T-cell (primary cell): Measurements from ENCODE around the gene TMTC1. TPM values are rescaled to one million over a fixed set of nuclear protein-coding genes. Genes with fewer than 3 reads are reported as not detected.

Experiments used
- ATAC-seq, 4 experiments: fragments of 200-7000 bp in 3 of 4; fragments of 150-1000 bp in 1 of 4; cut with Tn5 transposase; replicated peaks in 1 of 4; 1 replicate in 3 of 4; 2 replicates in 1 of 4; pipeline ENCODE4 v1.10.0; 2021; ENCODE audit warnings: moderate library complexity in 3 of 4, mild to moderate bottlenecking in 2 of 4, moderate number of reproducible peaks in 1 of 4
- CTCF ChIA-PET, 2 donors: fragments of 300-600 bp; sonication (Branson Sonifier 250); formaldehyde crosslinking; loops; one replicate each; lab custom pipeline; 2022; ENCODE audit warnings: antibody characterized with exemption in 2 of 2; lab: Charles Lee
- POLR2A ChIA-PET, 2 donors: fragments of 300-600 bp; sonication (Branson Sonifier 250); formaldehyde crosslinking; loops; one replicate each; lab custom pipeline; 2022; ENCODE audit warnings: antibody characterized with exemption in 2 of 2; lab: Charles Lee
- DNase-seq, 35 experiments: peaks; one replicate each; pipeline versions ENCODE4 v3.0.0 to v3.0.0-alpha.2; 2013 to 2023
- H3K27ac ChIP-seq: one replicate; pipeline ENCODE4 v1.5.1; 2013; ENCODE audit warnings: low read length
- H3K27me3 ChIP-seq, 2 experiments: replicated peaks in 1 of 2; 1 replicate in 1 of 2; 2 replicates in 1 of 2; pipeline versions ENCODE4 v1.6.1 to v1.7.0; 2013; ENCODE audit warnings: low read length in 1 of 2, mixed read lengths in 1 of 2; ENCODE audit not compliant: control insufficient read depth in 2 of 2, insufficient read depth in 2 of 2; ENCODE audit errors: extremely low read depth in 1 of 2
- H3K36me3 ChIP-seq, 2 donors: 1 replicate in 1 of 2; 2 replicates in 1 of 2; pipeline versions ENCODE4 v1.6.1 to v1.7.0; 2013; ENCODE audit warnings: low read length in 1 of 2; ENCODE audit not compliant: control insufficient read depth in 2 of 2, insufficient read depth in 1 of 2; ENCODE audit errors: extremely low read depth in 1 of 2
- H3K4me1 ChIP-seq, 2 experiments: 1 replicate in 1 of 2; 2 replicates in 1 of 2; pipeline versions ENCODE4 v1.6.1 to v1.7.0; 2013; ENCODE audit warnings: low read length in 2 of 2, mixed read lengths in 1 of 2; ENCODE audit not compliant: insufficient read depth in 2 of 2, control insufficient read depth in 1 of 2; ENCODE audit errors: extremely low read depth in 1 of 2
- H3K4me3 ChIP-seq, 2 donors: 1 replicate in 1 of 2; 2 replicates in 1 of 2; pipeline versions ENCODE4 v1.5.1 to v1.7.0; 2013; ENCODE audit warnings: mild to moderate bottlenecking in 2 of 2, low read length in 1 of 2, moderate library complexity in 1 of 2; ENCODE audit not compliant: control insufficient read depth in 1 of 2; ENCODE audit errors: extremely low read depth in 1 of 2
- H3K9me3 ChIP-seq: 2 replicates; pipeline ENCODE4 v1.7.0; 2013
- H3K27ac Mint-ChIP-seq, 2 donors: one replicate each; pipeline ENCODE4 v1.8.0; 2020 to 2021; ENCODE audit warnings: mild to moderate bottlenecking in 2 of 2, mixed read lengths in 2 of 2
- H3K27me3 Mint-ChIP-seq, 2 donors: one replicate each; pipeline ENCODE4 v1.8.0; 2021 to 2022; ENCODE audit warnings: mixed read lengths in 2 of 2
- H3K36me3 Mint-ChIP-seq: one replicate; pipeline ENCODE4 v1.8.0; 2021; ENCODE audit warnings: mixed read lengths
- H3K4me1 Mint-ChIP-seq, 3 donors: one replicate each; pipeline ENCODE4 v1.8.0; 2020 to 2022; ENCODE audit warnings: mixed read lengths in 3 of 3, mild to moderate bottlenecking in 1 of 3
- H3K4me3 Mint-ChIP-seq, 3 donors: one replicate each; pipeline ENCODE4 v1.8.0; 2020 to 2022; ENCODE audit warnings: mild to moderate bottlenecking in 3 of 3, mixed read lengths in 3 of 3, moderate library complexity in 3 of 3
- H3K9me3 Mint-ChIP-seq, 3 donors: one replicate each; pipeline ENCODE4 v1.8.0; 2020 to 2022; ENCODE audit warnings: mixed read lengths in 3 of 3
- WGBS: methylation state at CpG from one replicate; pipeline ENCODE4 v1.1.5; 2013; ENCODE audit warnings: missing lambda C conversion rate; ENCODE audit not compliant: insufficient coverage; 5-methylcytosine and 5-hydroxymethylcytosine counted together
- total RNA-seq, 35 experiments: library from RNA in 6 of 35; stranded (reverse) in 6 of 35; fragments of 120-200 nt in 1 of 35; gene quantifications; one replicate each; pipeline versions ENCODE4 v1.2.1 to v1.2.4 and lab custom pipeline; 2013 to 2026

TMTC1 gene
- total RNA-seq, 5 donors from 2014 or later (not counting 1 experiment from before 2014, with no cell fraction given) = 0.10 to 0.44 (median 0.29) TPM; not detected in 1

GRCh38 chr12:29726741-29727348 is 56.9 kb downstream of the TMTC1 start:
- ATAC-seq = no peak
- Mint-ChIP-seq H3K27me3 (peaks cover 0 to 12% of the 10 kb centered on the region in 2 donors), H3K9me3 (peaks cover 0 to 9% (median 0%) of the 10 kb centered on the region in 3 donors), H3K27ac (no peak overlapping the region), H3K4me1 (no peaks in the 10 kb centered on the region), H3K36me3 (no peaks in the 10 kb centered on the region), H3K4me3 (no peak overlapping the region)
- Histone ChIP-seq H3K36me3 (no peaks in the 10 kb centered on the region), H3K4me3 (no peak overlapping the region), H3K4me1 (no peaks in the 10 kb centered on the region), H3K27ac (no peak overlapping the region), H3K9me3 (no peaks in the 10 kb centered on the region), H3K27me3 (peaks cover 0 to 2% of the 10 kb centered on the region in 2 experiments)
- WGBS = no CpG with 5 or more reads among the region's 2 CpGs
- ChIA-PET POLR2A (no interaction called here), CTCF (no interaction called here)
- DNase-seq = no peak

DNA sequence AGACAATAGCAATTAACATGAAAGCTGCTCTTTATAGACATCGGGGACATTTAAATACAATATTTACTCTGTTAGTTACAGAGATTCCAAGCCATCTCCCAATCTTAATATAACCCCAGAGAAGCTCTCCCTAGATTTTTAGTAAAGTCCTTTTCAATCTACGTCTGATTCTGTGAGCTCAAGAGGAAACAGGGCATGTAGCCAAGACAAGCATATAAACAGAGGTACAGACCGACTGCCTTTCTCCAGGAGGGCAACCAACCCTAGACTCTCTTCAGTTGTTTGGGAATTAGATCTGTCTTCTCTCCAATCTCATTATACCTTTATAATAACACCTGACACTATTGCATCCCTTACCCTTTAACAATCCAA is 57.4 kb downstream of the TMTC1 start:
- Mint-ChIP-seq H3K4me3 (no peak overlapping the region), H3K4me1 (no peaks in the 10 kb centered on the region), H3K36me3 (no peaks in the 10 kb centered on the region), H3K9me3 (peaks cover 0 to 9% (median 0%) of the 10 kb centered on the region in 3 donors), H3K27ac (no peak overlapping the region), H3K27me3 (peaks cover 0 to 12% of the 10 kb centered on the region in 2 donors)
- Histone ChIP-seq H3K27ac (no peak overlapping the region), H3K36me3 (no peaks in the 10 kb centered on the region), H3K9me3 (no peaks in the 10 kb centered on the region), H3K27me3 (peaks cover 0 to 2% of the 10 kb centered on the region in 2 experiments), H3K4me3 (no peak overlapping the region), H3K4me1 (no peaks in the 10 kb centered on the region)
- 33% methylated on average over 1 of the region's 3 CpGs for WGBS
- CTCF ChIA-PET = no interaction called here
- ATAC-seq = no peak
- POLR2A ChIA-PET = no interaction called here
- no peak for DNase-seq

- Histone ChIP-seq H3K4me3 (no peak overlapping the region), H3K9me3 (no peaks in the 10 kb centered on the region), H3K4me1 (no peaks in the 10 kb centered on the region), H3K27ac (no peak overlapping the region), H3K36me3 (no peaks in the 10 kb centered on the region), H3K27me3 (peaks cover 0 to 2% of the 10 kb centered on the region in 2 experiments)
- DNase-seq (no peak), ATAC-seq (no peak)
- Mint-ChIP-seq H3K4me1 (no peaks in the 10 kb centered on the region), H3K4me3 (no peak overlapping the region), H3K36me3 (no peaks in the 10 kb centered on the region), H3K27me3 (peaks cover 0 to 12% of the 10 kb centered on the region in 2 donors), H3K27ac (no peak overlapping the region), H3K9me3 (peaks cover 0 to 9% (median 0%) of the 10 kb centered on the region in 3 donors)
- WGBS = 70% methylated on average over 4 of the region's 6 CpGs
- CTCF ChIA-PET = no interaction called here
- POLR2A ChIA-PET = no interaction called here
Measured at GRCh38 chr12:29725587-29726320, 58.0 kb downstream of the TMTC1 start.

- Histone ChIP-seq H3K9me3 (no peaks in the 10 kb centered on the region), H3K4me3 (no peak overlapping the region), H3K36me3 (no peaks in the 10 kb centered on the region), H3K27me3 (no peaks in the 10 kb centered on the region), H3K27ac (no peak overlapping the region), H3K4me1 (no peaks in the 10 kb centered on the region)
- Mint-ChIP-seq H3K4me1 (no peaks in the 10 kb centered on the region), H3K9me3 (peaks cover 0 to 4% (median 0%) of the 10 kb centered on the region in 3 donors), H3K36me3 (no peaks in the 10 kb centered on the region), H3K27me3 (peaks cover 0 to 3% of the 10 kb centered on the region in 2 donors), H3K4me3 (no peak overlapping the region), H3K27ac (no peak overlapping the region)
- POLR2A ChIA-PET = no interaction called here
- ATAC-seq (no peak), DNase-seq (no peak)
- CTCF ChIA-PET = interaction anchor here (0.6 kb wide), 2 partner anchors 11 to 117 kb away, joined by 3 to 4 read pairs; no protein-coding TSS in a partner anchor
- WGBS = no CpG with 5 or more reads among the region's 2 CpGs
Measured at GRCh38 chr12:29722164-29722563, 61.6 kb downstream of the TMTC1 start.

GRCh38 chr12:29719381-29719780 is 64.4 kb downstream of the TMTC1 start:
- Histone ChIP-seq H3K27me3 (no peaks in the 10 kb centered on the region), H3K9me3 (no peaks in the 10 kb centered on the region), H3K36me3 (no peaks in the 10 kb centered on the region), H3K27ac (no peak overlapping the region), H3K4me1 (no peaks in the 10 kb centered on the region), H3K4me3 (no peak overlapping the region)
- H3K27ac Mint-ChIP-seq = no peak overlapping the region
- ATAC-seq = no peak
- POLR2A ChIA-PET = no interaction called here
- WGBS = 88% methylated on average over 1 of the region's 5 CpGs
- peaks cover 0 to 4% (median 0%) of the 10 kb centered on the region in 3 donors for H3K9me3 Mint-ChIP-seq
- CTCF ChIA-PET = interaction anchor here in 1 of 2 donors (0.9 kb wide), 1 partner anchor 22 kb away, joined by 9 read pairs; no protein-coding TSS in a partner anchor
- no peak overlapping the region for H3K4me3 Mint-ChIP-seq
- H3K36me3 Mint-ChIP-seq = no peaks in the 10 kb centered on the region
- H3K4me1 Mint-ChIP-seq = no peaks in the 10 kb centered on the region
- peaks cover 0 to under 1% of the 10 kb centered on the region in 2 donors for H3K27me3 Mint-ChIP-seq
- no peak for DNase-seq

GRCh38 chr12:29717540-29718100 is 66.1 kb downstream of the TMTC1 start:
- H3K27me3 ChIP-seq = no peaks in the 10 kb centered on the region
- H3K4me1 Mint-ChIP-seq = no peaks in the 10 kb centered on the region
- no peak overlapping the region for H3K27ac ChIP-seq
- no peak for DNase-seq
- no peak for ATAC-seq
- H3K4me3 ChIP-seq = no peak overlapping the region
- H3K4me3 Mint-ChIP-seq = no peak overlapping the region
- H3K27ac Mint-ChIP-seq = no peak overlapping the region
- no peaks in the 10 kb centered on the region for H3K4me1 ChIP-seq
- ChIA-PET CTCF (no interaction called here), POLR2A (no interaction called here)
- no peaks in the 10 kb centered on the region for H3K9me3 ChIP-seq
- H3K36me3 ChIP-seq = no peaks in the 10 kb centered on the region
- WGBS = no CpG with 5 or more reads among the region's 1 CpG
- no peaks in the 10 kb centered on the region for H3K9me3 Mint-ChIP-seq
- no peaks in the 10 kb centered on the region for H3K27me3 Mint-ChIP-seq
- no peaks in the 10 kb centered on the region for H3K36me3 Mint-ChIP-seq
